NB4 (cell line): ENCODE results near the gene SAFB2.

Experiments used
- DNase-seq: peaks from one replicate; pipeline ENCODE4 v3.0.0; 2010; ENCODE audit warnings: low read depth
- H3K4me3 ChIP-seq: one replicate; pipeline ENCODE4 v1.5.1; 2011; ENCODE audit warnings: mild to moderate bottlenecking, low read depth, low read length, moderate library complexity
- MAX ChIP-seq: IDR thresholded peaks from 2 replicates; pipeline ENCODE4 v1.6.1; 2011; ENCODE audit warnings: low read depth, low read length
- MYC ChIP-seq: IDR thresholded peaks from 2 replicates; pipeline ENCODE4 v1.6.1; 2011; ENCODE audit warnings: low read depth, low read length
- POLR2A ChIP-seq: IDR thresholded peaks from 2 replicates; pipeline ENCODE4 v1.6.1; 2011; ENCODE audit warnings: mild to moderate bottlenecking; ENCODE audit not compliant: insufficient read length; ENCODE audit errors: extremely low read depth
- TF ChIP-seq, protein P1 (sequence below): IDR thresholded peaks from one replicate; pipeline ENCODE4 v1.5.1; 2012; ENCODE audit warnings: low read depth, low read length

Gene SAFB2

GRCh38 chr19:5665781-5666513, 43.4 kb upstream of the SAFB2 start:
- no peak for TF ChIP-seq MAX
- TF ChIP-seq MYC, result no peak
- TF ChIP-seq POLR2A, result no peak
- TF ChIP-seq, protein P1, sequence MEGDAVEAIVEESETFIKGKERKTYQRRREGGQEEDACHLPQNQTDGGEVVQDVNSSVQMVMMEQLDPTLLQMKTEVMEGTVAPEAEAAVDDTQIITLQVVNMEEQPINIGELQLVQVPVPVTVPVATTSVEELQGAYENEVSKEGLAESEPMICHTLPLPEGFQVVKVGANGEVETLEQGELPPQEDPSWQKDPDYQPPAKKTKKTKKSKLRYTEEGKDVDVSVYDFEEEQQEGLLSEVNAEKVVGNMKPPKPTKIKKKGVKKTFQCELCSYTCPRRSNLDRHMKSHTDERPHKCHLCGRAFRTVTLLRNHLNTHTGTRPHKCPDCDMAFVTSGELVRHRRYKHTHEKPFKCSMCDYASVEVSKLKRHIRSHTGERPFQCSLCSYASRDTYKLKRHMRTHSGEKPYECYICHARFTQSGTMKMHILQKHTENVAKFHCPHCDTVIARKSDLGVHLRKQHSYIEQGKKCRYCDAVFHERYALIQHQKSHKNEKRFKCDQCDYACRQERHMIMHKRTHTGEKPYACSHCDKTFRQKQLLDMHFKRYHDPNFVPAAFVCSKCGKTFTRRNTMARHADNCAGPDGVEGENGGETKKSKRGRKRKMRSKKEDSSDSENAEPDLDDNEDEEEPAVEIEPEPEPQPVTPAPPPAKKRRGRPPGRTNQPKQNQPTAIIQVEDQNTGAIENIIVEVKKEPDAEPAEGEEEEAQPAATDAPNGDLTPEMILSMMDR, result no peak
- no peak overlapping the region for H3K4me3 ChIP-seq
- DNase-seq, result no peak

DNA sequence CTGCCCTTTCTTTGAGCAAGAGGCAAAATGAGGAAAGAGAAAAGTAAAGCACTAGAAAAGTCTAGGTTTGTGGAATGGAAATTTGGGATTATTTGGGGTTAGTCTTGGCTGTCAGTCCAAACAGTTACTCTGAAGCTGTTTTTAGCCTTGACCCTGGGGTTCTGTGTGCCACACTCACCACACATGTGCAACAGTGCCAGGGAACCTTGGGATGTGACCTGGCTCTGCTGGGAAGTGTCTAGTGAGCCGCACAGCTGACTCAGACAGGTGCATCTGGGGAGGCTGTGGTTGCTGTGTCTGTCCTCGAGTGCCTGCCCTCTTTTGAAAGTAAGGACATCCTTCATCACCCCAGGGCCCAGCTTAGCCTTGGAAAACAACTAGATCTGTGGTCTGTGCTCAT, 41.9 kb upstream of the SAFB2 start:
- TF ChIP-seq, protein P1, result no peak
- no peak for TF ChIP-seq POLR2A
- no peak for TF ChIP-seq MAX
- no peak for DNase-seq

GRCh38 chr19:5663904-5664303, 41.3 kb upstream of the SAFB2 start:
- no peak overlapping the region for H3K4me3 ChIP-seq
- DNase-seq, result no peak
- no peak for TF ChIP-seq MAX
- TF ChIP-seq POLR2A, result no peak
- no peak for TF ChIP-seq MYC
- TF ChIP-seq, protein P1, result no peak

More for the DNA sequence above, 41.9 kb upstream of the SAFB2 start:
- no peak overlapping the region for H3K4me3 ChIP-seq

DNA sequence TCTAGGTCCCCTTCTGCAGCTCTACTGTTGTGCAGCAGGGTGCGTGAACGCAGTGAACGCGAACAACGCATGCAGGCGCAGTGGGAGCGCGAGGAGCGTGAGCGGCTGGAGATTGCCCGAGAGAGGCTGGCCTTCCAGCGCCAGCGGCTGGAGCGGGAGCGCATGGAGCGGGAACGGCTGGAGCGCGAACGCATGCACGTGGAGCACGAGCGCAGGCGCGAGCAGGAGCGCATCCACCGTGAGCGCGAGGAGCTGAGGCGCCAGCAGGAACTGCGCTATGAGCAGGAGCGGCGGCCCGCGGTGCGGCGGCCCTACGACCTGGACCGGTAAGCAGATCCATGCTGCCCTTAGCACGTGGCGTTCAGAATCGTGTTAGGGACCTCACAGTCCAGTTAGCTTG, 38.9 kb upstream of the SAFB2 start:
- DNase-seq, result no peak
- H3K4me3 ChIP-seq, result no peak overlapping the region
- TF ChIP-seq MYC (no peak), MAX (no peak), POLR2A (no peak)
- TF ChIP-seq, protein P1, result no peak

- H3K4me3 ChIP-seq, result no peak overlapping the region
- no peak for DNase-seq
- TF ChIP-seq MYC (no peak), POLR2A (no peak), MAX (no peak)
- TF ChIP-seq, protein P1, result no peak
These were observed 32.8 kb upstream of the SAFB2 start for GRCh38 chr19:5655412-5655811.
